Gastrocnemius medialis (tissue), 4 donors: ENCODE data around the gene MLLT10. TPM values are rescaled to one million over a fixed set of nuclear protein-coding genes. Genes with fewer than 3 reads are reported as not detected.

Source experiments
- ATAC-seq, 2 donors: fragments of 150-250 bp; one replicate each; pipeline ENCODE4 v1.9.1; 2016
- DNase-seq, 2 donors: peaks; one replicate each; pipeline ENCODE4 v3.0.0-alpha.2; 2019
- H3K27ac ChIP-seq, 4 donors: fragments of 200-600 bp; sonication (generic); 1 replicate in 1 of 4; 2 replicates in 3 of 4; pipeline ENCODE4 v1.5.1; 2016 to 2018; ENCODE audit warnings: mild to moderate bottlenecking in 2 of 4, moderate library complexity in 1 of 4
- H3K27me3 ChIP-seq, 3 donors: fragments of 200-600 bp; sonication (generic) in 2 of 3; 1 replicate in 1 of 3; 2 replicates in 2 of 3; pipeline versions ENCODE4 v1.5.1 to v1.6.0; 2016 to 2019; ENCODE audit warnings: mild to moderate bottlenecking in 1 of 3, moderate library complexity in 1 of 3
- H3K36me3 ChIP-seq, 2 donors: fragments of 200-600 bp; sonication (generic) in 1 of 2; one replicate each; pipeline ENCODE4 v1.5.1; 2017 to 2018
- H3K4me1 ChIP-seq, 2 donors: fragments of 200-600 bp; sonication (generic) in 1 of 2; one replicate each; pipeline ENCODE4 v1.5.1; 2016 to 2017; ENCODE audit warnings: mild to moderate bottlenecking in 2 of 2
- H3K4me3 ChIP-seq, 4 donors: fragments of 200-600 bp; sonication (generic) in 3 of 4; 1 replicate in 1 of 4; 2 replicates in 3 of 4; pipeline ENCODE4 v1.5.1; 2016 to 2019; ENCODE audit warnings: mild to moderate bottlenecking in 2 of 4
- H3K9me3 ChIP-seq, 3 donors: fragments of 200-600 bp; sonication (generic) in 2 of 3; 1 replicate in 1 of 3; 2 replicates in 2 of 3; pipeline ENCODE4 v1.5.1; 2016 to 2019
- CTCF ChIP-seq, 5 experiments: fragments of 450-650 bp in 3 of 5; fragments of 200-600 bp in 2 of 5; sonication (generic) in 2 of 5; IDR thresholded peaks in 4 of 5; conservative IDR thresholded peaks in 1 of 5; 1 replicate in 4 of 5; 2 replicates in 1 of 5; pipeline ENCODE4 v1.5.1; 2016 to 2019; ENCODE audit warnings: antibody characterized with exemption in 5 of 5, mild to moderate bottlenecking in 3 of 5, moderate library complexity in 3 of 5
- POLR2A ChIP-seq, 2 donors: fragments of 450-650 bp; IDR thresholded peaks; one replicate each; pipeline ENCODE4 v1.6.1; 2017; ENCODE audit warnings: antibody characterized with exemption in 2 of 2, mild to moderate bottlenecking in 2 of 2, moderate library complexity in 2 of 2
- in situ Hi-C, 4 donors: fragments of 200-750 bp; cut with MboI; loops; one replicate each; pipeline versions ENCODE4 v1.15.0 to v1.8.0; 2017; ENCODE audit warnings: low sequenced_read_pairs in 4 of 4
- intact Hi-C: fragments of 100-400 bp; cut with DNase I; formaldehyde crosslinking; loops from one replicate; pipeline ENCODE4 v1.15.1; 2023; ENCODE audit warnings: low total_unique reads
- total RNA-seq, 4 donors: library from RNA; depleted of rRNA; stranded (reverse); fragments of >200 nt; gene quantifications; one replicate each; pipeline versions ENCODE4 v1.1.0 to v1.2.3, GENCODE V29; 2016

The MLLT10 gene
- total RNA-seq, 4 donors from 2014 or later, result 13.6 to 26.6 (median 21.6) TPM

DNA sequence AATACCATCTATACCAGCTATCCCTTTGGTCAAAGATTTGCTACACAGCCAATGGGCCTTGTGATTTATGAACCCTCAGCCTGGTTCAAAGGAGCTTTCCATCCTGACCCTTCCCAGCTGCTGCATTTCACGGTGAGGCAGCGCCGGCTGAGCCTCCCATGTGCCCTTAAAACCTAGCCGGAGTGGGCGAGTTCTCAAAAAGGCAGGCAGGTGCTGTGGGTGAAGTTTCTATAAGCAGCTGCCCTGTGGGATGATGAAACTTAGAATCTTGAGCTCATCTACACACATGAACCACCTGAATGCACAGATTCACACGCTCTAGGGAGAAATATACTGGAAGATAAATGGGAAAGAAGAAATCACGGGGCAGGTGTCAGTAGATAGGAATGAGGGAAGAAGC, 224.7 kb downstream of the MLLT10 start:
- no peak overlapping the region for H3K27ac ChIP-seq
- no peaks in the 10 kb centered on the region for H3K4me1 ChIP-seq
- in situ Hi-C loops (no loop called here), intact Hi-C loops (no loop called here)
- DNase-seq (no peak), ATAC-seq (no peak)
- TF ChIP-seq CTCF (IDR thresholded peaks at IDR 0.05 in 4 of 5, conservative IDR thresholded peaks at IDR 0.05 in 1 of 5) (no peak), POLR2A (IDR thresholded peaks at IDR 0.05) (no peak)
- peaks cover 0 to 14% of the 10 kb centered on the region in 2 donors for H3K36me3 ChIP-seq
- no peak overlapping the region for H3K4me3 ChIP-seq
- no peaks in the 10 kb centered on the region for H3K27me3 ChIP-seq
- no peaks in the 10 kb centered on the region for H3K9me3 ChIP-seq

DNA sequence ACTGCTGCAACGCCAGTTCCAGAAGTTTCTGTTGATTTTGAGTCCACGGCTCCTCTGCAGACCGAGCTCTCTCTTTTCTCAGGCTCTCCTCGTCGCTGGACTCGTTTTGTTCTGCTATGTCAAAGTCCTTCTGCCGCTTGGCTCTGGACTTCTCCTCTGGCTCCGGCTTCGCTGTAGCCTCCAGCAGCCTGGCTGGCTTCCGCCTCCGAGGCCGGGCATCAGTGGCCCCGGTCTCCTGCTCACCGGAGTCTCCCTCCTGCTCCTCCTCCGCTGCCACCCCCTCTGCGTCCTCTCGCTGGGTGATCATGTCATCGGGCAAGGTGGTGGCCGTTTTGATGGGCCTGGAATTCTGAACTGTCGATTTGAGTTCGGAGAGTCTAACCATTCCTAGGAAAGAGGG, 225.2 kb downstream of the MLLT10 start:
- in situ Hi-C loops (no loop called here), intact Hi-C loops (no loop called here)
- H3K4me1 ChIP-seq, result no peaks in the 10 kb centered on the region
- DNase-seq (no peak), ATAC-seq (no peak)
- no peaks in the 10 kb centered on the region for H3K9me3 ChIP-seq
- no peak overlapping the region for H3K4me3 ChIP-seq
- H3K27me3 ChIP-seq, result no peaks in the 10 kb centered on the region
- no peak overlapping the region for H3K27ac ChIP-seq
- peaks cover 0 to 14% of the 10 kb centered on the region in 2 donors for H3K36me3 ChIP-seq
- TF ChIP-seq CTCF (IDR thresholded peaks at IDR 0.05 in 4 of 5, conservative IDR thresholded peaks at IDR 0.05 in 1 of 5) (no peak), POLR2A (IDR thresholded peaks at IDR 0.05) (no peak)

- Histone ChIP-seq H3K4me3 (no peak overlapping the region), H3K9me3 (no peaks in the 10 kb centered on the region), H3K36me3 (peaks cover 0 to 14% of the 10 kb centered on the region in 2 donors), H3K27ac (no peak overlapping the region), H3K4me1 (no peaks in the 10 kb centered on the region), H3K27me3 (no peaks in the 10 kb centered on the region)
- DNase-seq, result no peak
- intact Hi-C loops (no loop called here), in situ Hi-C loops (no loop called here)
- TF ChIP-seq POLR2A (IDR thresholded peaks at IDR 0.05), result no peak
- TF ChIP-seq CTCF (IDR thresholded peaks at IDR 0.05 in 4 of 5, conservative IDR thresholded peaks at IDR 0.05 in 1 of 5), result no peak
- ATAC-seq, result no peak
Measured at GRCh38 chr10:21760332-21760731, 226.3 kb downstream of the MLLT10 start.

- ATAC-seq, result no peak
- no peaks in the 10 kb centered on the region for H3K27me3 ChIP-seq
- no peak for DNase-seq
- in situ Hi-C loops, result no loop called here
- intact Hi-C loops, result no loop called here
- H3K4me1 ChIP-seq, result no peaks in the 10 kb centered on the region
- H3K9me3 ChIP-seq, result no peaks in the 10 kb centered on the region
- TF ChIP-seq CTCF (IDR thresholded peaks at IDR 0.05 in 4 of 5, conservative IDR thresholded peaks at IDR 0.05 in 1 of 5) (no peak), POLR2A (IDR thresholded peaks at IDR 0.05) (no peak)
- H3K27ac ChIP-seq, result no peak overlapping the region
- no peaks in the 10 kb centered on the region for H3K36me3 ChIP-seq
- H3K4me3 ChIP-seq, result no peak overlapping the region
Measured at GRCh38 chr10:21764466-21765189, 230.6 kb downstream of the MLLT10 start.

DNA sequence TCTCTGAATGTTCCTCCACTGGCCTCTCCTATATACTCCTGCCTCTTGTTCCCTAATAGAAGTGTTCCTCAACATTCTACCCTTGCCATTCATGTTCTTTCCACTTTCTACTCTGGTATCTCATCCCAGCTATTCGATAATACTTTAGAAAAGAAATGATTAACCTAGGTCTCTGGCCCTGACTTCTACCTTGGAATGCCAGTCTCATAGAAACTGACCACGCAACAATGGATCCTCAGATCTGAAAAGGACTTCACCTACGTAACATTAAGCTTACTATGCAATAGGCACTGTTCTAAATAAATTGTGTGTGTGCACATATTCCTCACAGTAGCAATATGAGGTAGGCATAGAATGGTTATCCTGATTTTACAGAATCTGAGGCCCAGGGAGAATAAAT, 235.0 kb downstream of the MLLT10 start:
- no peaks in the 10 kb centered on the region for H3K4me1 ChIP-seq
- DNase-seq (no peak), ATAC-seq (no peak)
- no peak overlapping the region for H3K4me3 ChIP-seq
- intact Hi-C loops, result no loop called here
- no peaks in the 10 kb centered on the region for H3K27me3 ChIP-seq
- no peaks in the 10 kb centered on the region for H3K36me3 ChIP-seq
- H3K27ac ChIP-seq, result no peak overlapping the region
- no peak for TF ChIP-seq CTCF (IDR thresholded peaks at IDR 0.05 in 4 of 5, conservative IDR thresholded peaks at IDR 0.05 in 1 of 5)
- no peak for TF ChIP-seq POLR2A (IDR thresholded peaks at IDR 0.05)
- H3K9me3 ChIP-seq, result no peaks in the 10 kb centered on the region
- in situ Hi-C loops, result no loop called here
